GM23338 (cell line): Measurements from ENCODE around the gene WASF2. TPM values are rescaled to one million over a fixed set of nuclear protein-coding genes. Genes with fewer than 3 reads are reported as not detected.

ENCODE experiments used
- ATAC-seq: fragments of 200-7000 bp; cut with Tn5 transposase; 3 replicates; pipeline ENCODE4 v1.9.1; 2020
- DNase-seq: peaks from one replicate; pipeline ENCODE4 v3.0.0-alpha.2; 2015; ENCODE audit warnings: low spot score
- H2AFZ ChIP-seq: fragments of 200-600 bp; sonication (generic); 2 replicates; pipeline ENCODE4 v1.8.0; 2016; ENCODE audit warnings: antibody characterized with exemption, mild to moderate bottlenecking, moderate library complexity
- H3F3A ChIP-seq: fragments of 200-600 bp; sonication (generic); replicated peaks from 2 replicates; pipeline ENCODE4 v1.8.0; 2017; ENCODE audit warnings: antibody characterized with exemption, mixed run types, low read depth
- H3K27ac ChIP-seq: fragments of 200-600 bp; sonication (generic); 2 replicates; pipeline ENCODE4 v1.6.1; 2016; ENCODE audit warnings: low read depth
- H3K27me3 ChIP-seq: fragments of 200-600 bp; sonication (generic); 2 replicates; pipeline ENCODE4 v1.8.0; 2016; ENCODE audit warnings: mild to moderate bottlenecking, mixed run types, moderate library complexity; ENCODE audit not compliant: insufficient read depth
- H3K36me3 ChIP-seq: fragments of 200-600 bp; sonication (generic); 2 replicates; pipeline ENCODE4 v1.8.0; 2016; ENCODE audit warnings: mild to moderate bottlenecking; ENCODE audit not compliant: insufficient read depth
- H3K4me1 ChIP-seq: fragments of 200-600 bp; sonication (generic); 2 replicates; pipeline ENCODE4 v1.8.0; 2016; ENCODE audit warnings: mild to moderate bottlenecking, moderate library complexity; ENCODE audit not compliant: insufficient read depth
- H3K4me2 ChIP-seq: fragments of 200-600 bp; sonication (generic); 2 replicates; pipeline ENCODE4 v1.7.1; 2017; ENCODE audit warnings: mixed run types
- H3K4me3 ChIP-seq: fragments of 200-600 bp; sonication (generic); 2 replicates; pipeline ENCODE4 v1.6.1; 2016; ENCODE audit warnings: mixed run types
- H3K79me2 ChIP-seq: fragments of 200-600 bp; sonication (generic); replicated peaks from 2 replicates; pipeline ENCODE4 v1.8.0; 2017; ENCODE audit warnings: mild to moderate bottlenecking; ENCODE audit not compliant: insufficient read depth
- H3K9me2 ChIP-seq: fragments of 200-600 bp; sonication (generic); 2 replicates; pipeline ENCODE4 v1.8.0; 2017; ENCODE audit not compliant: insufficient read depth
- H4K20me1 ChIP-seq: fragments of 200-600 bp; sonication (generic); replicated peaks from 2 replicates; pipeline ENCODE4 v1.8.0; 2017; ENCODE audit warnings: mild to moderate bottlenecking; ENCODE audit not compliant: insufficient read depth
- H3K27ac Mint-ChIP-seq: 2 replicates; pipeline ENCODE4 v1.8.0; 2020; ENCODE audit warnings: inconsistent platforms, mild to moderate bottlenecking, moderate library complexity, mixed read lengths
- H3K27me3 Mint-ChIP-seq: 3 replicates; pipeline ENCODE4 v1.8.0; 2022; ENCODE audit warnings: low read depth, mild to moderate bottlenecking, moderate library complexity, mixed read lengths, inconsistent platforms; ENCODE audit not compliant: insufficient read depth, poor library complexity
- H3K36me3 Mint-ChIP-seq: 3 replicates; pipeline ENCODE4 v1.8.0; 2021; ENCODE audit warnings: low read depth, mild to moderate bottlenecking, inconsistent platforms, moderate library complexity, mixed read lengths
- H3K4me1 Mint-ChIP-seq: 3 replicates; pipeline ENCODE4 v1.8.0; 2020; ENCODE audit warnings: mild to moderate bottlenecking, inconsistent platforms, mixed read lengths
- H3K4me3 Mint-ChIP-seq: 3 replicates; pipeline ENCODE4 v1.8.0; 2021; ENCODE audit warnings: moderate library complexity, mild to moderate bottlenecking, inconsistent platforms, mixed read lengths
- H3K9me3 Mint-ChIP-seq: 3 replicates; pipeline ENCODE4 v1.8.0; 2020; ENCODE audit warnings: moderate library complexity, mild to moderate bottlenecking, inconsistent platforms, mixed read lengths
- CREB1 ChIP-seq: fragments of 250-450 bp; sonication (Bioruptor Pico); IDR thresholded peaks from 2 replicates; pipeline ENCODE4 v1.5.0; 2020; ENCODE audit warnings: low read depth, mild to moderate bottlenecking, moderate library complexity
- EZH2 ChIP-seq: fragments of 200-600 bp; sonication (generic); IDR thresholded peaks from one replicate; pipeline ENCODE4 v1.8.0; 2017; ENCODE audit warnings: antibody characterized with exemption, mild to moderate bottlenecking, low read depth; ENCODE audit not compliant: unreplicated experiment
- EZH2phosphoT487 ChIP-seq: fragments of 200-600 bp; sonication (generic); IDR thresholded peaks from one replicate; pipeline ENCODE4 v1.8.1; 2018; ENCODE audit warnings: antibody characterized with exemption; ENCODE audit not compliant: unreplicated experiment
- ZNF114 ChIP-seq: fragments of 250-450 bp; sonication (Bioruptor Pico); IDR thresholded peaks from 2 replicates; pipeline ENCODE4 v1.5.0; 2020; ENCODE audit warnings: mild to moderate bottlenecking, moderate library complexity
- polyA plus RNA-seq: library from polyadenylated mRNA; unstranded; fragments of >200 nt; fragmentation: Nextera tagmentation; extraction: Ambion mirVana; gene quantifications from 2 replicates; pipeline ENCODE4 v1.2.1, GENCODE V29; 2016
- total RNA-seq: library from RNA; depleted of rRNA; stranded (reverse); fragments of >200 nt; shearing (Covaris generic); gene quantifications from 2 replicates; pipeline ENCODE4 v1.2.3, GENCODE V29; 2014
- TF ChIP-seq, protein P1 (sequence below): fragments of 250-450 bp; sonication (Bioruptor Pico); IDR thresholded peaks from 2 replicates; pipeline ENCODE4 v1.5.0; 2020; ENCODE audit warnings: mild to moderate bottlenecking, moderate library complexity
- TF ChIP-seq, protein P2 (sequence below), 2 experiments: fragments of 200-600 bp in 1 of 2; sonication (generic) in 1 of 2; conservative IDR thresholded peaks; 2 replicates each; pipeline versions ENCODE4 v1.5.1 to v1.6.1; 2016 to 2017; ENCODE audit warnings: antibody characterized with exemption in 2 of 2, low read depth in 2 of 2, mild to moderate bottlenecking in 2 of 2, moderate library complexity in 1 of 2

The WASF2 gene
- total and polyA plus RNA-seq, 2 experiments from 2014 or later, result 40.9 to 95.6 TPM

DNA sequence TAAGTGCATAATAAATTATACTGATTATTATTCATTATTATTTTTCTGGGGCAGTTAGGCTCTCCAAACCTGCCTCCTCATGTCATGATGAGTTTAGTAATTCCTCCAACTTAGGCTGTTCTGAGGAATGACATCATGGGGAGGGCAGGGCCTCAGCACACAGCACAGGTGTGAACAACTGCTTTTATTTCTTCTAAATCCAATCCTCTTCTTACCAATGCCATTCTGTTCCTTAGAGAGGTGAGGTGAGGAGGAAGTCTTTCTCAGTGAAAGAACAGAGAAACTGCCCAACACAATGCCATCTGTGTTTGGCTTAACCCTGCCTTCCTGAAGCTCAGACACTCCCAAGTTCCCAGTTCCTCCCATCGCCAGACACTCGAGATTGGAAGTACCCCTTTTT lies 45.4 kb upstream of the WASF2 start (continued):
- TF ChIP-seq, protein P1, sequence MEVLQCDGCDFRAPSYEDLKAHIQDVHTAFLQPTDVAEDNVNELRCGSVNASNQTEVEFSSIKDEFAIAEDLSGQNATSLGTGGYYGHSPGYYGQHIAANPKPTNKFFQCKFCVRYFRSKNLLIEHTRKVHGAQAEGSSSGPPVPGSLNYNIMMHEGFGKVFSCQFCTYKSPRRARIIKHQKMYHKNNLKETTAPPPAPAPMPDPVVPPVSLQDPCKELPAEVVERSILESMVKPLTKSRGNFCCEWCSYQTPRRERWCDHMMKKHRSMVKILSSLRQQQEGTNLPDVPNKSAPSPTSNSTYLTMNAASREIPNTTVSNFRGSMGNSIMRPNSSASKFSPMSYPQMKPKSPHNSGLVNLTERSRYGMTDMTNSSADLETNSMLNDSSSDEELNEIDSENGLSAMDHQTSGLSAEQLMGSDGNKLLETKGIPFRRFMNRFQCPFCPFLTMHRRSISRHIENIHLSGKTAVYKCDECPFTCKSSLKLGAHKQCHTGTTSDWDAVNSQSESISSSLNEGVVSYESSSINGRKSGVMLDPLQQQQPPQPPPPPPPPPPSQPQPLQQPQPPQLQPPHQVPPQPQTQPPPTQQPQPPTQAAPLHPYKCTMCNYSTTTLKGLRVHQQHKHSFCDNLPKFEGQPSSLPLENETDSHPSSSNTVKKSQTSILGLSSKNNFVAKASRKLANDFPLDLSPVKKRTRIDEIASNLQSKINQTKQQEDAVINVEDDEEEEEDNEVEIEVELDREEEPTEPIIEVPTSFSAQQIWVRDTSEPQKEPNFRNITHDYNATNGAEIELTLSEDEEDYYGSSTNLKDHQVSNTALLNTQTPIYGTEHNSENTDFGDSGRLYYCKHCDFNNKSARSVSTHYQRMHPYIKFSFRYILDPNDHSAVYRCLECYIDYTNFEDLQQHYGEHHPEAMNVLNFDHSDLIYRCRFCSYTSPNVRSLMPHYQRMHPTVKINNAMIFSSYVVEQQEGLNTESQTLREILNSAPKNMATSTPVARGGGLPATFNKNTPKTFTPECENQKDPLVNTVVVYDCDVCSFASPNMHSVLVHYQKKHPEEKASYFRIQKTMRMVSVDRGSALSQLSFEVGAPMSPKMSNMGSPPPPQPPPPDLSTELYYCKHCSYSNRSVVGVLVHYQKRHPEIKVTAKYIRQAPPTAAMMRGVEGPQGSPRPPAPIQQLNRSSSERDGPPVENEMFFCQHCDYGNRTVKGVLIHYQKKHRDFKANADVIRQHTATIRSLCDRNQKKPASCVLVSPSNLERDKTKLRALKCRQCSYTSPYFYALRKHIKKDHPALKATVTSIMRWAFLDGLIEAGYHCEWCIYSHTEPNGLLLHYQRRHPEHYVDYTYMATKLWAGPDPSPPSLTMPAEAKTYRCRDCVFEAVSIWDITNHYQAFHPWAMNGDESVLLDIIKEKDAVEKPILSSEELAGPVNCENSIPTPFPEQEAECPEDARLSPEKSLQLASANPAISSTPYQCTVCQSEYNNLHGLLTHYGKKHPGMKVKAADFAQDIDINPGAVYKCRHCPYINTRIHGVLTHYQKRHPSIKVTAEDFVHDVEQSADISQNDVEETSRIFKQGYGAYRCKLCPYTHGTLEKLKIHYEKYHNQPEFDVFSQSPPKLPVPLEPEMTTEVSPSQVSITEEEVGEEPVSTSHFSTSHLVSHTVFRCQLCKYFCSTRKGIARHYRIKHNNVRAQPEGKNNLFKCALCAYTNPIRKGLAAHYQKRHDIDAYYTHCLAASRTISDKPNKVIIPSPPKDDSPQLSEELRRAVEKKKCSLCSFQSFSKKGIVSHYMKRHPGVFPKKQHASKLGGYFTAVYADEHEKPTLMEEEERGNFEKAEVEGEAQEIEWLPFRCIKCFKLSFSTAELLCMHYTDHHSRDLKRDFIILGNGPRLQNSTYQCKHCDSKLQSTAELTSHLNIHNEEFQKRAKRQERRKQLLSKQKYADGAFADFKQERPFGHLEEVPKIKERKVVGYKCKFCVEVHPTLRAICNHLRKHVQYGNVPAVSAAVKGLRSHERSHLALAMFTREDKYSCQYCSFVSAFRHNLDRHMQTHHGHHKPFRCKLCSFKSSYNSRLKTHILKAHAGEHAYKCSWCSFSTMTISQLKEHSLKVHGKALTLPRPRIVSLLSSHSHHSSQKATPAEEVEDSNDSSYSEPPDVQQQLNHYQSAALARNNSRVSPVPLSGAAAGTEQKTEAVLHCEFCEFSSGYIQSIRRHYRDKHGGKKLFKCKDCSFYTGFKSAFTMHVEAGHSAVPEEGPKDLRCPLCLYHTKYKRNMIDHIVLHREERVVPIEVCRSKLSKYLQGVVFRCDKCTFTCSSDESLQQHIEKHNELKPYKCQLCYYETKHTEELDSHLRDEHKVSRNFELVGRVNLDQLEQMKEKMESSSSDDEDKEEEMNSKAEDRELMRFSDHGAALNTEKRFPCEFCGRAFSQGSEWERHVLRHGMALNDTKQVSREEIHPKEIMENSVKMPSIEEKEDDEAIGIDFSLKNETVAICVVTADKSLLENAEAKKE (CRISPR knock-in tag), result no peak
- TF ChIP-seq EZH2phosphoT487 (no peak), ZNF114 (no peak)
- TF ChIP-seq, protein P2, sequence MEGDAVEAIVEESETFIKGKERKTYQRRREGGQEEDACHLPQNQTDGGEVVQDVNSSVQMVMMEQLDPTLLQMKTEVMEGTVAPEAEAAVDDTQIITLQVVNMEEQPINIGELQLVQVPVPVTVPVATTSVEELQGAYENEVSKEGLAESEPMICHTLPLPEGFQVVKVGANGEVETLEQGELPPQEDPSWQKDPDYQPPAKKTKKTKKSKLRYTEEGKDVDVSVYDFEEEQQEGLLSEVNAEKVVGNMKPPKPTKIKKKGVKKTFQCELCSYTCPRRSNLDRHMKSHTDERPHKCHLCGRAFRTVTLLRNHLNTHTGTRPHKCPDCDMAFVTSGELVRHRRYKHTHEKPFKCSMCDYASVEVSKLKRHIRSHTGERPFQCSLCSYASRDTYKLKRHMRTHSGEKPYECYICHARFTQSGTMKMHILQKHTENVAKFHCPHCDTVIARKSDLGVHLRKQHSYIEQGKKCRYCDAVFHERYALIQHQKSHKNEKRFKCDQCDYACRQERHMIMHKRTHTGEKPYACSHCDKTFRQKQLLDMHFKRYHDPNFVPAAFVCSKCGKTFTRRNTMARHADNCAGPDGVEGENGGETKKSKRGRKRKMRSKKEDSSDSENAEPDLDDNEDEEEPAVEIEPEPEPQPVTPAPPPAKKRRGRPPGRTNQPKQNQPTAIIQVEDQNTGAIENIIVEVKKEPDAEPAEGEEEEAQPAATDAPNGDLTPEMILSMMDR (conservative IDR thresholded peaks at IDR 0.05; ENCODE audit: low read depth in 2 of 2), result no peak

DNA sequence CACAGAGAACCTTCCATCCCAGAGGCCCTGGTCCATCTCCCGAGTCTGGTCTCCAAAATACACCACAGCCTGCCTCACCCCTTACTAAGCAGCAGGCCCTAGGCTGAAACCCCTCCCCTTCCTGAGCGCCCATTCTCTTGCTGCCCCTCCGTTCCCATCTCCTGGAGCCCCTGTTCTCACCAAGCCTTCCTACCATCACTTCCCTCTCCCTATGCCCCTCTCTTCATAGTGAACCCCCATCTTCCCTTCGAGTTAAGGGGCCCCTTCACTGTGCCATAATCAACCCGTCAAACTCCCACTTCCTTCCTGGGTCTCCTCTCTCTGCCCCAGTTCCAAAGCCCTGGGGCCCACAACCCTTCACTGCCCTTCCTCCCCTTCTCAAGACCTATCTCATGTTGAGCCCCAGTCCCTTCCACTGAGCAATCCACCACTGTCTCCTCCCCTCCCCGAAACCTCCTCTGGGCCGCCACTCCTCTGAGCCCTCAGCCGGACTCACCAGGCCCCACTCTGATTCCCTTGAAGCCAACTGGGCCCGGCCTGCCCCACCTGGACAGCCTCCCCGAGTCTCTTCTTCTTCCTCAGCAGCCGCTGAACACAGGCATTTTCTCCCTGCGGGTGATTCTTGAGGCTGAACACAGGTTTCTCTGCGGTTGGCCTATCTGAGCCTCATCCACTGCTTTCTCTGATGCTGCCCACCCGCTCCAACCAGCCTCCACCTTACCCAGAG lies 42.2 kb upstream of the WASF2 start:
- no peaks in the 10 kb centered on the region for H3K9me2 ChIP-seq
- no peak for TF ChIP-seq ZNF114
- TF ChIP-seq, protein P1 (CRISPR knock-in tag), result no peak
- no peak for TF ChIP-seq CREB1 (CRISPR knock-in tag)
- no peak for TF ChIP-seq EZH2

More for the DNA sequence above, 42.2 kb upstream of the WASF2 start:
- Histone ChIP-seq H4K20me1 (no peaks in the 10 kb centered on the region), H3K27me3 (peaks cover 7% of the 10 kb centered on the region; the same call in 1 of the 2 replicates), H3K4me2 (no peak overlapping the region), H3K4me3 (no peak overlapping the region), H3F3A (peaks cover 21% of the 10 kb centered on the region), H3K36me3 (no peaks in the 10 kb centered on the region), H3K79me2 (no peaks in the 10 kb centered on the region), H3K4me1 (peaks cover 35% of the 10 kb centered on the region), H2AFZ (no peak overlapping the region), H3K27ac (peak overlapping the region; percentile 50; the same call in 1 of the 2 replicates)
- Mint-ChIP-seq H3K27ac (no peak overlapping the region; the same call in 1 of the 2 replicates), H3K9me3 (no peaks in the 10 kb centered on the region; the same call in 2 of the 3 replicates), H3K4me1 (peaks cover 65% of the 10 kb centered on the region), H3K27me3 (peaks cover 23% of the 10 kb centered on the region), H3K4me3 (no peak overlapping the region; the same call in 2 of the 3 replicates), H3K36me3 (peaks cover 8% of the 10 kb centered on the region)
- DNase-seq (no peak), ATAC-seq (no peak)
